Endometrium (tissue), 2 donors: Measurements from ENCODE around the gene GALNT9.
"Not testable (repeated sequence)": the region's sequence is repeated elsewhere in the genome, so short reads cannot be mapped to it uniquely, and the experiment has no call there.

Experiments used
- FAIRE-seq: peaks from 2 replicates; lab custom pipeline; 2012; peaks lifted over from hg19 to GRCh38; lab: Jason Lieb, UNC
- donor health status: control.
- donor health status: control.

GALNT9 gene

DNA sequence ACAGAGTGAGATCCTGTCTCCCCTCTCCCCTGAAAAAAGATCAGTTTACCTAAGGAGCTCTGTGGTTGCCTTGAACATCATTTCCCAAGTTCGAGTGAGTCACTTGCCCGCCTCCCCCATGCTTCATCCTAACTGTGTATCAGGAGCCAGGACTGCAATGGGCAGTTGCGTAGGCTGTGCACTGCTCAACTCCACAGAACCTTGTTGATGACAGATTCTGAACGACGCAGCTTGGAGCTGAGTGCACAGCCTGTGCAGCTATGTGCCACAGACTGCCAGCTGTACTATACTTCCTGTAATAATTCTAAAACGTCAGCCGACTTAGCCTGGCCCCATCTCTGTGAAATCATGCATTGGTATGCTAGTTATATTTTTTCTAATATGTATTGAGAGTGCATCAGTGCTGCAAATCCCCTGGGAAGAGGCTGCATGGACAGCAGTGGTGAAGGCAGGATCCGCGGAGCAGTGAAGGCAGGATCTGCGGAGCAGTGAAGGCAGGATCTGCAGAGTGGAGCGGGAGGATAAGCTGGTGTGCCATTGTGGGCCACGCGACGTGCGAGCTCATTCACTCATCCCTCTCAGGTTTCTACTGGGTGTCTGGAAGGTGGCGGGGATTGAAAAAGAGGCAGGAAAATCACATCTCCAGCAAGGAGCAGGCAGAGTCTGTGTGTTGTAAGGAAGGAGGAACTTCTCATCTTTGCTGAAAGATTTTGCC, 80.8 kb downstream of the GALNT9 start:
- no peak for FAIRE-seq

DNA sequence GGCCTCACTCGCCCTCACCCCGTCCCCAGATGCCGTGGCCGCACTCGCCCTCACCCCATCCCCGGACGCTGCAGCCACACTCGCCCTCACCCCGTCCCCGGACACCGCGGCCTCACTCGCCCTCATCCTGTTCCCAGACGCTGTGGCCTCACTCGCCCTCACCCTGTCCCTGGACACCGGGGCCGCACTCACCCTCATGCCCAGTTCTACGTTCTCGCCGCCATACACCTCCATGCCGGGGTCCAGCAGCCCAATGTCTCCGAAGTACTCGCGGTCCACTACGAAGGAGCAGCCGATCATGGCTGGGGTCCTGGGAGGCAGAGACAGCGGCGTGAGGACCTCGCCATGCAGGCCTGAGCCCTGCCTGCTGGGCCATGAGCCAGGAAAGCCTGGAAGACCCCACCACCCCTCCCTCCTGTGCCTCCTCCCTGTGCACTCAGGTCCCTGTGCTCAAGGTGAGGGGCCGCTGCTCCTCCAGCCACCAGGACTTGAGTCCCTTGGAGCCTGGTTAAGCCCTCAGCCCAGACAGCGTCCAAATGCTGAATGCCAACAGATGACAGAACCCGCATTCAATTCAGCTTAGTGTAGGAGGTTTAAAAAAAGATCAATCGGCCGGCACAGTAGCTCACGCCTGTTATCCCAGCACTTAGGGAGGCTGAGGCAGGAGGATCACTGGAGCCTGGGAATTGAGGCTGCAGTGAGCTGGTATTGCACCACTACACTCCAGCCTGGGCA, 81.5 kb downstream of the GALNT9 start:
- FAIRE-seq = no peak

DNA sequence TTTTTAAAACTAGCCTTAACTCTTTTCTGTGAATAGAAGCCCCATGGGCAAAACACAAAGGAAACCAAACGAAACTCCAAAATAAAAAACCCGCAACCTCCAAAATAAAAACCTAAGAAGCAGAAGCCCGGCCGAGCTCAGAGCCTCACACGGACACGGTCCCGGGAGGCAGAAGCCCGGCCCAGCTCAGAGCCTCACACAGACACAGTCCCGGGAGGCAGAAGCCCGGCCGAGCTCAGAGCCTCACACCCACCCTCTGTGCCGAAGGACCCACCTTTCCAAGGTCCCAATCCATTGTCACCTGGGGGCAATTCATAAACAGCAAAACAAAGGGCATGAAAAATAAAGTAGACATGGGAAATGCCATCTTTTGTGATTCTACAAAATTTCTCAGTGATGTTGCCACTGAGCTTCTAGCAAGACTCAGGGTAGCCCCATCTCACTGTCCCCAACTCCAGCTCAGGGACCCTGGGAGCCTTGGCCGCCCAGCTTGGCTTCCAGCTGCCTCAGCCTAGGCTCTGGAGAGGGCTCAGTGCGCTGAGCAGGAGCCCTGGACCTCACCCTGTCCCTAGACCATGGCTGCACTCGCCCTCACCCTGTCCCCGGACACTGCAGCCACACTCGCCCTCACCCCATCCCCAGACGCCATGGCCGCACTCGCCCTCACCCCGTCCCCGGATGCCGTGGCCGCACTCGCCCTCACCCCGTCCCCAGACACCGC, 82.2 kb downstream of the GALNT9 start:
- no peak for FAIRE-seq

DNA sequence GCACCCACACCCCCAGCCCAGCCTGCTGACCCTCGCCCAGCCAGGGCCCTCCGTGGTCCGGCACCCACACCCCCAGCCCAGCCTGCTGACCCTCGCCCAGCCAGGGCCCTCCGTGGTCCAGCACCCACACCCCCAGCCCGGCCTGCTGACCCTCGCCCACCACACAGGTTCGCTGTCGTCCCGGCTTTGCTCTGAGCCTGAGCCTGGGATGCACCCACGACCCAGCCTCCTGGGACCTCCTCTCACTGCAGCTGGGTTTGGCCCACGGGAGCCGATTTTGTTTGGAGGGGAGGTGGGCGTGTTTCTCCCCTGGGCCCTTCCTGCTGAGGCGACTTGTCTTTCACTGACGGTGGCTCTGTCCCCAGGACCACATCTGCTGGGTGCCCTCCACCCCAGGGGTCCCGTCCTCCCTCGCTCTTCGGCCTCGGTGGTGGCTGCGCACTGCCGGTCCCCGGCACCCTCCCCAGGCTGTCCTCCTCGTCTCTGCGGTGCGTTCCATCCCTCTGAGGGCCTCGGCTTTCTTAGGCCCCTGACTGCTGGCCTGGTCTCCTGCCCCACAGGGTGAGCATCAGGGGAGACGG, 83.8 kb downstream of the GALNT9 start:
- no peak for FAIRE-seq

DNA sequence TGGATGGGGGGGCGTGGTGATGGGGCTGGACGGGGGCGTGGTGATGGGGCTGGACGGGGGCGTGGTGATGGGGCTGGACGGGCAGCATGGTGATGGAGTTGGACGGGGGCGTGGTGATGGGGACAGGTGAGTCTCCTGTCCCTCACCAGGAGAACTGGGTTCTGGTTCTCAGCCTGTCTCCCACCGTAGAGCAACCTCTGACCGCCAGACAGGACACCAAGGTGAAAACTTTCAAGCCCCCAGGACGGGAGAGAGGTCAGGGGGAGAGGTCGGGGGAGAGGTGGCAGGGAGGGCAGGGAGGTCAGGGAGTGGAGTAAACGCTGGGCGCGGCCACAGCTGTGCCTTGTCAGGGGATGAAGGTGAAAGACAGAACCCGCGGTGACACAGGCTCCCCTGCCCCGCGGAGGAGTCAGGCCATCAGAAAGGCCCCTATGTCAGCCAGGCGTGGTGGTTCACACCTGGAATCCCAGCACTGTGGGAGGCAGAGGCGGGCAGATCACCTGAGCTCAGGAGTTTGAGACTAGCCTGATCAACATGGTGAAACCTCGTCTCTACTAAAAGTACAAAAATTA, 84.6 kb downstream of the GALNT9 start:
- no peak for FAIRE-seq

DNA sequence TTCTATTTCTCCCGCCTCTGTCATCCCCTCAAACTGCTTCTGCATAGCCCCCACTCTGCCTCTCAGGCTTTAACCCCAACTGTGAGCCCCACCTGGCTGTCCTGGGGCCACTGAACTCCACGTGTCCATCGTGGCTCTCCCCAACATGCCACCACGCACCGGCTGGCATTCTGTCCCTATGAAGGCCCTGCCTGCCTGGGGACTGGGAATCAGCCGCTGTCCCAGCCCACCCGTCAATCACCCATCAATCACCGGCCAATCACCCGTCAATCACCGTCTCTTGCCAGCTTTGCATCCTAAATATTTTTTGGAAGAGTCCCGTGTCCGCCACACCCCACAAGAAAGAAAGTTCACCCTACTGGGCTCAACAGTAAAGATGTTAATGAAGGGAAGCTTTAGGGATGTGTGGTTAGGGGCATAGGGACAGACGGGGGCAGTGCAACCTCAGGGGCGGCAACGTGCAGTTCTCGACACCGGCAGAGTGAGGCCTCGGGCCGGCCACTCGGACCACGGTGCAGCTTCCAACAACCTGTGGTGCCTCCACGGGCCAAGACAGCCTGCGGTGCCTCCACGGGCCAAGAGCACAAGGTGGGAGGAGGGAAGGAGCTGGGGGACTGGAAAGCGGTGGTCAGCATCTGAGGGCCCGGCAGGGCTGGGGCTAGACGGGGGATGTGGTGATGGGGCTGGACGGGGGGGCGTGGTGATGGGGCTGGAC, 85.6 kb downstream of the GALNT9 start:
- FAIRE-seq = no peak

DNA sequence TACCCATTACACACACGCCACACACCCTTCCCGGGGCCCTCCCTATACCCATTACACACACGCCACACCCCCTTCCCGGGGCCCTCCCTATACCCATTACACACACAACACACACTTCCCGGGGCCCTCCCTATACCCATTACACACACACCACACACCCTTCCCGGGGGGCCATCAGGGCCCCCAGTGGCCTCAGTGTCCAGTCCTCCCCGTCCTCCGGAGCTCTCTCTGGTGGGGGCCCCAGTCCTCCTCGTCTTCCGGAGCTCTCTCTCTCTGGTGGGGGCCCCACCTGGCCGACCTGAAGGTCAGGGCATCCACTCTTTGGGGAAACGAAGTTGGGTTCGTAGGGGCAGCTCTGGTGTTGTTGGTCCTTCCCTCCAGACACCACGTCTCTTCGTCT, 86.2 kb downstream of the GALNT9 start:
- FAIRE-seq = not testable (repeated sequence)

DNA sequence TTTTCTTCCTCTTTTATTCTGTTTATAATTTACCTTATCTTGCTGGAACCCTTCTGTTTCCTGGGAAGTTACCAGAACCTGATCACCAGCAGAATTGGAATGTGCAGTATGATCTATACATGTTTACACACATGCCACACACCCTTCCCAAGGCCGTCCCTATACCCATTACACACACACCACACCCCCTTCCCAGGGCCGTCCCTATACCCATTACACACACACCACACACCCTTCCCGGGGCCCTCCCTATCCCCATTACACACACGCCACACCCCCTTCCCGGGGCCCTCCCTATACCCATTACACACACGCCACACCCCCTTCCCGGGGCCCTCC, 88.8 kb downstream of the GALNT9 start:
- not testable (repeated sequence) for FAIRE-seq

DNA sequence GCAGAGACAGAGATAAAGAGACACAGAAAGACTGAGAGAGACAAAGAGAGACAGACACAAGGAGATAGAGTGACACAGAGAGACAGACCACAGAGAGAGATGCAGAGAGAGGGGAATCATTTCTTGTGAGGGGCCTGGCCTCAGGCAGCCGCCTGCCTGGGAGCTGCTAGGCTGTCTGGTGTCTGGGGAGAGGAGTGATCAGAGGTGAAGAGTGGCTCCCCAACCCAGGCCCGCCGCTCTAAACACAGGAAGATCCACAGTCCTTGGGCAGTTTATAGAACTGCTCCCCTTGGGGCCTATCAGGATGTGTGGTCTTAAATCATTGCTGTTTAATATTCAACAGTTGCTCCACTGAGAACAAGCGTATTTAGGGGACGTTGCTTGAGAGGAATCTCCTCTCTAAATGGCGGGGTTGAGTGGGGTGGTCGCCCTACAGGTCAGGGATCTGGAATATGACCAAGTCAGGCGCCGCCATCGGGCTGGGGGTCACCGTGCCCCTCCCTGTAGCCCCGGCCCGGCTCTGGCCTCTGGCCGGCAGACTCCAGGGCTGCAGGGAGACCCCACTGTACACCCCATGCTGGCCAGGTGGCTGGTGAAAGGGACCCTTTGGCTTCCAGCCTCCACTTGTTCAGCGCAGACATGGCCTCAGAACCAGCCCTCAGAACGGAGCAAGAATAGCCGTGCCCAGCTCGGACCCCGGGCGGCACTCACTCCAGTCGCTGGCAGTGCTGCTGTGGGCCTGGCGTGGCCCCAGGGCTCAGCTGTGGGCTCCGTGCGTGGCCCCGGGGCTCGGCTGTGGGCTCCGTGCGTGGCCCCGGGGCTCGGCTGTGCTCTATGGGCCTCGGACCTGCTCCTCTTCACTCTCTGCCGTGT, 89.4 kb downstream of the GALNT9 start:
- no peak for FAIRE-seq

DNA sequence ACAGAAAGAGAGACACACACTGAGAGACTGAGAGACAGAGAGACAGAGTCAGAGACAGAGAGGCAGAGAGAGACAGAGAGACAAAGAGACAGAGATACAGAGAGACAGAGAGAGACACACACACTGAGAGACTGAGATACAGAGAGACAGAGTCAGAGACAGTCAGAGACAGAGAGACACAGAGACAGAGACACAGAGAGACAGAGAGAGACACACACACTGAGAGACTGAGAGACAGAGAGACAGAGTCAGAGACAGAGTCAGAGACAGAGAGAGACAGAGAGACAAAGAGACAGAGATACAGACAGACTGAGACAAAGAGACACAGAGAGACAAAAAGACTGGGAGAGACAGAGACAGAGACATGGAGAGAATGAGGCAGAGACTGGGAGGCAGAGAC, 90.0 kb downstream of the GALNT9 start:
- no peak for FAIRE-seq

DNA sequence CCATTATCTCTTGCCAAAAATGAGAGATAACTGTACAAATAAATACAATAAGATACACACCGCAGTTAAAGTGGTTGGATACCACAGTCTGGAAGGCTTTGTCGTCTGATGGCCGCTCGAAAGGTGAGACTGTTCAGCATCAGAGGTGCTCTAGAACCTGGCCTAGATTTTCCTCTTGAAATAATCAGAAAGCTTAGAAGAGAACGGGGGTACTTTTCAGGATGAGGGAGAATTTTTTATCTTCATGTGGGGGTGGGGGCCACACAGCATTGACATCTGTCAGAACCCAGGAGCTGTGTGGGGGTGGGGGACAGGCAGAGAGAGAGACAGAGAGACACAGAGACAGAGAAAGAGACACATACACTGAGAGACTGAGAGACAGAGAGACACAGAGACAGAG, 90.5 kb downstream of the GALNT9 start:
- FAIRE-seq = no peak

DNA sequence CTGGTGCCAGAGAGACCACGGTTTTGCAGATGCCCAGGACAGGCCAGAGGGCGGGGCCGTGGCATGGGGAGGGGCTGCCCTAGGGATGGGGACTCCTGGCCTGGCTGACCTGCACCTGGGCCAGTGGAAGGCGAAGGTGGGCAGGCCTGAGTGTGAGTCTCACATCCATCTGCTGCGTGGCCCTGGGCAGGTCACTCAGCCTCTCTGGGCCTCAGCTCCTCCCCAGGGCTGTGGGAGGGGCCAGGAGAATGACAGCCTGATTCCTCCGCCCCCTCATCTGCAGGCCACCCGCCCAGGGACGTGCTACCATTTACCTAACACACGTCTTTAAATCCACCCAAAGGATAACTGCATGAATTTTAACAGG, 90.9 kb downstream of the GALNT9 start:
- FAIRE-seq = no peak

DNA sequence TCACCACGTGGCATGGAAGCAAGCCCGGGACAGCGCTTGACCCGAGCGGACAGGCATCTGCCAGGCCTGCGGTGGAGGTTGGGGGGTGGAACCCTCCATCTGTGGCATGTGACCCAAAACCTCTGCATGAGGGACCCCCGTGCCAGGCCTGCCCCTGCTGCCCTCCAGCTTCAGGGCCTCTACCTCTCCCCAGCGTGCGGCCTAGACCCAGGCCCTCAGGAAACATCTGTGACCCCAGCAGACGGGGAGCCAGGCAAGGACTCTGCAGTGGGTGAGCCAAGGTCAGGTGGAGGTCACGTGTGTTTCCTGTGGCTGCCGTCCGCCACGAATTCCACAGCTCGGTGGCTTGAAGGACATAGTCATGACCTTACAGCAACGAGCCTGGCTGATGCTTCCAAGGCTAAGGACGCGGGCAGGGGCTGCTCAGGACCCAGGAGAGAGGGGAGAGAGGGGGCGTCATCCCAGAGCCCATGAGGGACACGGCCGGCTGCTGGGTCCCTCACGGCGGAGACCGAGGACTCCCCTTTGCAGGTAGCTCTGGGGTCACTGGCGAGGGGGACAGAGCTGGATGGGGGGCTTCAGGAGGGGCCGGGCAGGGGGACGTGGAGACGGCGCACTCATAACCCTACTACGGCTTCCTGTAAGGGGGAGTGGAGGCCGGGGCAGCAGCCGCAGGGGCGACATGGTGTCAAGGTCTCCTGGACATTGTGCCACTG, 91.5 kb downstream of the GALNT9 start:
- no peak for FAIRE-seq

DNA sequence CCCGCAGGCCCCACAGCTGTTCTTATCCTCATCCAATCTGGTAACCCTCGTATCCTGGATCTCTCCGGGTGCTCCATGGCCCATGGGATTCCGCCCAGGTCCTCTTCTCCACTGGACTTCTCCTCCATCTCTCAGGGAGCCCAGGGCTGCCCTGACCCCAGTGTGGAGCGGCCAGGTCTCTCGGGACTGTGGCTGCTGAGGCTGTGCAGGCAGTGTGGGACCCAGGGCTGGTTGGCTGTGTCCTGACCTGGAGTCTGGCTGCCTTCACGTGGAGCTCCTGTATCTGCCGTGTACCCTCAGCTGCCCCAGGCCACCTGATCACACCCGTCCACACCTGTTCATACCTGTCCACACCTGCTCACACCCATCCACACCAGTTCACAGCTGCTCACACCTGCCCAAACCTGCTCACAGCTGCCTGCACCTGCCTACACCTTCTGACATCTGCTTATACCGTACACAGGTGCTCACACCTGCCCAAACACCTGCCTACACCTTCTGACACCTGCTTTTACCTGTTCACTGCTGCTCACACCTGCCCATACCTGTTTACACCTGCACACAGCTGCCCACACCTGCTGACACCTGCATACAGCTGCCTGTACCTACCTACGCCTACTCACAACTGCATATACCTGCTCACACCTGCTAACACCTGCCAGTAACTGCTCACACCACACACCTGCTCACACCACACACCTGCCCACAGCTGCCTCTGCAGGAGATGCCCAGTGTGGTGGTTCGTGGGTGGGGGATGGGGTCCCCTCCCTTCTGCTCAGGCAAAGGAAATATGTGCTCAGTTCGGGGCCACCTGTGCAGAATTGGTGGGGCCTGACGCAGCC, 92.2 kb downstream of the GALNT9 start:
- no peak for FAIRE-seq

DNA sequence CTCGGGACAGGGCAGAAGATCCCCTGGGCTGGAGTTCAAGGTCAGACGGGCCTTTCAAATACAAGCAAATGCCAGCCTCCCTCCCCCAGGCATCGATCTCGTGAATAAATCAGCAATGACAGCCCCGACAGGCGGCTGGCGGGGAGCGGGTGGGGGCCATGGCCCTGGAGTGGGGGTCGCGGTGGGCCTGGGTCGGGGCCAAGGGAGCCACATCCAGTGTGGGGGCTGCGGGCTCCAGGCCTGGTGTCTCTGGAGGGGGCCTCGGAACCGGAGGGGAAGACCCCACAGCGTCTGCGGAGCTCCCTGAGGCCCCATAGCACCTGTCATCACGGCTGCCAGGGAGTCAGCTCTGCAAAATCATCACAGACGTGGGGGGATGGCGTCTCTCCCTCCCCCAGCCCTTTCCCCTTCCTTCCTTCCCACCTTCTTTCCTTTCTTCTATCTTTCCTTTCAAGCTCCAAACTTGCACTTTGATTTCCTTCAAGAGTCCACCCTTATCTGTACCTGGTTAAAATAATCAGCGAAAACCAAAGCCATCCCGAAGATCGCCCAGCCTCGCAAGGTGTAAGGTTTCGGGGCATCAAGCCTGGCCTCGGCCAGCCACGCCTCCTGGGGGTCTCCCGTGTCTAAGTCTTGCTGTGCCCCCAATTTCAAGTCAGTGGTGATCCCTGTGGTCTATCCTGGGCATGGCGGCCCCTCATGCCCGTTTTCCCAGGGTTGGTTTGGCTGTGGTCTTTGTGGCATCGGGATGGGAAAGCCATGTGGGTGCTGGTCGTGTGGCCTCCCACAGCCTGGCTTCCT, 93.1 kb downstream of the GALNT9 start:
- FAIRE-seq = no peak

DNA sequence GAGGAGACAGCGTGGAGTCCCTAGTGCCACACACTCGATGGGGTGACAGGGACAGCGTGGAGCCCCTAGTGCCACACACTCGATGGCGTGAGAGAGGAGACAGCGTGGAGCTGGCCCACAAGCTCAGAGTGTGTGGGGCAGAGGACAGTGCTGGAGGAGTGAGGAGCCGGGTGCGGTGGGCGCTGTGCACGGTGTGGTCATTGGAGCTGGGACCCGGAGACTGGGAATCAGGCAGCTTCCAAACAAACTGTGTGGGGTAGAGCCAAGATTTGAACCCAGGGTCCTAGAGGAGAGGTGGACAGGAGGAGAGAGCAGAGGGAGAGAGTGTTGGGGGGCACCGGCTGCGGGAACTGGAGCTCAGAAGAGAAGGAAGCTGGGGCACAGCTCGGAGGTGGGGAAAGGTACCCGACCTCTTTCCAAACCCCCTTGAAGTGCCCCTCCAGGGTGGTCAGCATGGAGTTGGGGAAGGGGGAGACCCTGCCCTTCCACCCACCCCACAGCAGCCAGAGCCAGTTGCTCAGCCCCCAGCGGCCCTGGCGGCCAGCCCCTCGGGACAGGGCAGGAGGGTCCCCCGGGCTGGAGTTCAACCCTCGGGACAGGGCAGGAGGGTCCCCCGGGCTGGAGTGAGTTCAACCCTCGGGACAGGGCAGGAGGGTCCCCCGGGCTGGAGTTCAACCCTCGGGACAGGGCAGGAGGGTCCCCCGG, 94.1 kb downstream of the GALNT9 start:
- no peak for FAIRE-seq

DNA sequence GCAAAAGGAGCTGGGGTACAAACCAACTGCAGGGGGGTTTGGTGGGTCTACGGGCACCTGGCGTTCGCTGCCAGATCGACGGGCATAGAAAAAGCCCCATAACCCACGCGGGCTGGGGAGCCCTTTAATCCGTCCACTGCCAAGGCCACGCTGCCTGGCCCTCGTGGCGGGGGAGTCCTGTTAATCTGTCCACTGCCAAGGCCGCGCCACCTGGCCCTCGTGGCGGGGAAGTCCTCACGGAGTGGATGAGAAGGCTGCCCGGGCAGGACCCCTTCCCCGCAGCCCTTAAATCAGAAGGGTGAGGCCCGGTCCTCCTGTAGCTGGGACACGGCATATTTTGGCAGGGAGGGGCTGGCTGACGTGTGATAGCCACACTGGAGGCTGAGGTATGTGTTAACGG, 99.0 kb downstream of the GALNT9 start:
- no peak for FAIRE-seq

DNA sequence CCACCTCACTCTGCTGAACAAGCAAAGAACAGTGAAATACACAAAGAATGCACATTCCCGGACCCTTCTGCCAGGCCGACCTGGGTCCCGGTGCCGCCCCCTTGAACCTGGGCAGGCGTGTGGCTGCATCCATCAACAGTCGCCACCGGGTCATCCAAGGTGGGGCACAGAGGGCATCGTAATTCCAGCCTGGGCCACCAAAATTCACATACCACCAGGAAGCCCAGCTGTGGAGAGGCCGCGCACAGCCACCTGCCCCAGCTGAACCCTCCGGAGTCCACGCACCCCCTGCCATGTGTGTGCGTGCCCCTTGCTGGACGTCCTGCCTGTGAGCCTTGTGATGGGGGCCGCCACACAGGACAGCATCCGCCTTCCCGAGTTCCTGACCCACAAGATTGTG, 99.5 kb downstream of the GALNT9 start:
- no peak for FAIRE-seq
